Aorta (tissue), 5 donors: ENCODE results near the gene ERCC8. TPM values are rescaled to one million over a fixed set of nuclear protein-coding genes. Genes with fewer than 3 reads are reported as not detected.
"Not testable (repeated sequence)": the region's sequence is repeated elsewhere in the genome, so short reads cannot be mapped to it uniquely, and the experiment has no call there.

ENCODE experiments used
- ATAC-seq: fragments of 200-7000 bp; cut with Tn5 transposase; one replicate; pipeline ENCODE4 v1.9.1; 2022; ENCODE audit warnings: moderate library complexity; ENCODE audit not compliant: low FRiP score
- DNase-seq, 2 donors: peaks; one replicate each; pipeline ENCODE4 v3.0.0-alpha.2; 2020
- H3K27ac ChIP-seq, 2 donors: one replicate each; pipeline ENCODE4 v1.5.1; 2013; ENCODE audit warnings: low read length in 2 of 2, mild to moderate bottlenecking in 2 of 2, moderate library complexity in 2 of 2, control low read depth in 1 of 2, inconsistent platforms in 1 of 2, low read depth in 1 of 2
- H3K27me3 ChIP-seq, 2 donors: one replicate each; pipeline ENCODE4 v1.6.1; 2013; ENCODE audit warnings: control low read depth in 1 of 2, low read length in 1 of 2, mild to moderate bottlenecking in 1 of 2, moderate library complexity in 1 of 2; ENCODE audit not compliant: insufficient read depth in 2 of 2, control insufficient read depth in 1 of 2
- H3K36me3 ChIP-seq, 2 donors: one replicate each; pipeline ENCODE4 v1.6.1; 2013; ENCODE audit warnings: control low read depth in 1 of 2, low read length in 1 of 2, mild to moderate bottlenecking in 1 of 2; ENCODE audit not compliant: insufficient read depth in 2 of 2, control insufficient read depth in 1 of 2
- H3K4me1 ChIP-seq, 2 donors: one replicate each; pipeline ENCODE4 v1.6.1; 2013; ENCODE audit warnings: low read length in 2 of 2, control low read depth in 1 of 2, mild to moderate bottlenecking in 1 of 2, moderate library complexity in 1 of 2; ENCODE audit not compliant: insufficient read depth in 2 of 2, control insufficient read depth in 1 of 2
- H3K4me3 ChIP-seq, 2 donors: one replicate each; pipeline ENCODE4 v1.5.1; 2013; ENCODE audit warnings: low read length in 2 of 2, control low read depth in 1 of 2, mild to moderate bottlenecking in 1 of 2
- H3K9me3 ChIP-seq: one replicate; pipeline ENCODE4 v1.6.1; 2013; ENCODE audit warnings: mild to moderate bottlenecking, low read length; ENCODE audit not compliant: control insufficient read depth
- WGBS, 2 donors: extraction: QIAGEN DNeasy Blood & Tissue Kit; methylation state at CpG; one replicate each; pipeline ENCODE4 v1.1.7; 2013; 5-methylcytosine and 5-hydroxymethylcytosine counted together
- intact Hi-C, 2 donors: fragments of 100-400 bp; cut with DNase I; formaldehyde crosslinking; loops; one replicate each; pipeline versions ENCODE4 v1.14.2 to v1.15.0; 2022
- polyA plus RNA-seq, 2 donors: library from polyadenylated mRNA; stranded (reverse); fragments of 200-250 nt; gene quantifications; one replicate each; pipeline ENCODE4 v1.2.3, GENCODE V29; 2013
- total RNA-seq, 2 donors: library from RNA; stranded (reverse); fragmentation: NEBNext Ultra II Directional; extraction: Animal tissue kit (Norgen Biotek cat#: 25700); gene quantifications; one replicate each; pipeline ENCODE4 v1.2.1, GENCODE V29; 2021
- donor health status: healthy with polysubstance abuse.
- donor health status: Bipolar disorder and iron deficiency.
- donor health status: DM: no; HTN: no; CAD: no.
- donor health status: DM: no; HTN: no; CAD: no.
- donor health status: DM: yes; HTN: yes; CAD: no.

ERCC8 gene
- total and polyA plus RNA-seq, 4 donors = 6.8 to 10.4 (median 8.4) TPM

- Histone ChIP-seq H3K4me1 (no peaks in the 10 kb centered on the region), H3K4me3 (no peak overlapping the region), H3K27me3 (no peaks in the 10 kb centered on the region), H3K9me3 (no peaks in the 10 kb centered on the region), H3K36me3 (no peaks in the 10 kb centered on the region), H3K27ac (no peak overlapping the region)
- DNase-seq (no peak), ATAC-seq (no peak)
- WGBS, 2 donors = 83 to 85% methylated on average over 2 of the region's 2 CpGs
- intact Hi-C loops = no loop called here
Observed at GRCh38 chr5:60891667-60892066, 53.2 kb downstream of the ERCC8 start.

- ATAC-seq (no peak), DNase-seq (no peak)
- Histone ChIP-seq H3K27ac (no peak overlapping the region), H3K9me3 (peaks cover 1% of the 10 kb centered on the region), H3K27me3 (no peaks in the 10 kb centered on the region), H3K4me3 (no peak overlapping the region), H3K36me3 (no peaks in the 10 kb centered on the region), H3K4me1 (no peaks in the 10 kb centered on the region)
- 67 to 95% methylated on average over 2 of the region's 2 CpGs for whole genome bisulfite sequencing, 2 donors
- intact Hi-C loops = no loop called here
Observed at GRCh38 chr5:60888359-60889061, 56.4 kb downstream of the ERCC8 start.

GRCh38 chr5:60887746-60888145, 57.1 kb downstream of the ERCC8 start:
- no peak for ATAC-seq
- 85 to 86% methylated on average over 2 of the region's 2 CpGs for WGBS, 2 donors
- Histone ChIP-seq H3K27ac (no peak overlapping the region), H3K4me3 (no peak overlapping the region), H3K4me1 (no peaks in the 10 kb centered on the region), H3K9me3 (peaks cover 1% of the 10 kb centered on the region), H3K36me3 (no peaks in the 10 kb centered on the region), H3K27me3 (no peaks in the 10 kb centered on the region)
- intact Hi-C loops = no loop called here
- DNase-seq = no peak

DNA sequence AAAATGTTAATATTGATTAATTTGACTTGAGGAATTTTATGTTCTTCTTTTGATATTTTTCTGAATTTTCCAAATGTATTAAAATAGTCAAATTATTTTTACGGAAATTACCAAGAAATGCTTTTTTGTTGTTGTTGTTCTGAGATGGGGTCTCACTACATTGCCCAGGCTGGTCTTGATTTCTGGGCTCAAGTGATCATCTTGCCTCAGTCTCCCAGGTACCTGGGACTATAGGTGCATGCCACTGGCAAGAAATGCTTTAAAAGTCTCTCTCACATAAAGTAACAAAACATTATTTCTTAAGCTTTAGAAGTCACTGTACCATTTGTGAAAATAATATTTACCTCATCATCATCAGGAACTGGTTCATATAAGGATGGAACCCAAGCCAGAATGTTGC, 57.8 kb downstream of the ERCC8 start:
- intact Hi-C loops = no loop called here
- H3K27me3 ChIP-seq = no peaks in the 10 kb centered on the region
- H3K4me1 ChIP-seq = no peaks in the 10 kb centered on the region
- 95 to 97% methylated on average over 1 of the region's 1 CpG for WGBS, 2 donors
- no peak overlapping the region for H3K4me3 ChIP-seq
- ATAC-seq = no peak
- no peak overlapping the region for H3K27ac ChIP-seq
- H3K9me3 ChIP-seq = peaks cover 1% of the 10 kb centered on the region
- DNase-seq = no peak
- H3K36me3 ChIP-seq = no peaks in the 10 kb centered on the region

GRCh38 chr5:60886158-60886557, 58.7 kb downstream of the ERCC8 start:
- Histone ChIP-seq H3K27me3 (no peaks in the 10 kb centered on the region), H3K27ac (no peak overlapping the region), H3K9me3 (peaks cover 1% of the 10 kb centered on the region), H3K4me3 (no peak overlapping the region), H3K4me1 (no peaks in the 10 kb centered on the region), H3K36me3 (no peaks in the 10 kb centered on the region)
- no peak for DNase-seq
- no peak for ATAC-seq
- intact Hi-C loops = no loop called here
- WGBS, 2 donors = 84 to 97% methylated on average over 5 of the region's 5 CpGs

DNA sequence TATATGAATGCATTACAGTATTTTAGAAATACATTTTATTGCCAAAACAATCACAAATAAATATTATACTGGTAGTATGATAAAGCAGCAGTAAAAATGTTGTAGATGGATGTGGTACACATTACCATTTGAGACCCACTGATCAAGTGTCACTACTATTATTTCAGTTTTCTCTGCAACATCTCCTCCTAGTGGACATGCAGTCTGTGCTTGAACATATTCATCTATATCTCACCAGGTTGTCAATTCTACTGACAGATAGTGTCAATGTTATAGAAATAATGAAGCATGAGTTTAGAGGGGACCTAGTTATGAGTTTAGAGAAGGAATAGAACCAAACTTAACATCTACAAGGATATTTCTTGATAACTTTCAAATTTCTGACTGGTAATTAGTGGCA, 61.6 kb downstream of the ERCC8 start:
- no peak overlapping the region for H3K4me3 ChIP-seq
- DNase-seq (no peak), ATAC-seq (no peak)
- no peak overlapping the region for H3K27ac ChIP-seq
- H3K9me3 ChIP-seq = peaks cover 3% of the 10 kb centered on the region
- no peaks in the 10 kb centered on the region for H3K36me3 ChIP-seq
- no peaks in the 10 kb centered on the region for H3K27me3 ChIP-seq
- intact Hi-C loops = no loop called here
- no peaks in the 10 kb centered on the region for H3K4me1 ChIP-seq

DNA sequence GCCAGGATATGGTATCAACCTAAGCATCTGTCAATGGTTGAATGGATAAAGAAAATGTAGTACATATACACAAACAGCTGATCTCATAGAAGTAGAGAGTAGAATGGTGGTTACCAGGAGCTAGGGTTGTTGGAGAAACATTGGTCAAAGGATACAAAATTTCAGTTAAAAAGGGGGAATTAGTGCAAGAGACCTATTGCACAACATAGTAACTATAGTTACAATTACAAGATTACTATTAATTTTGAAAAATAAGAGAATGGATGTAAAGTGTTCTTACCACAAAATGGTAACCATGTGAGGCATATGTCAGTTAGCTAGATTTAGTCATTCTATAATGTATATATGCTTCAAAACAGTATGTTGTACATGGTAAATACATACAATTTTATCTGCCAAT, 72.0 kb downstream of the ERCC8 start:
- intact Hi-C loops = no loop called here
- H3K27me3 ChIP-seq = no peaks in the 10 kb centered on the region
- DNase-seq (no peak), ATAC-seq (no peak)
- H3K9me3 ChIP-seq = no peaks in the 10 kb centered on the region
- no peaks in the 10 kb centered on the region for H3K36me3 ChIP-seq
- no peaks in the 10 kb centered on the region for H3K4me1 ChIP-seq
- no peak overlapping the region for H3K27ac ChIP-seq
- no peak overlapping the region for H3K4me3 ChIP-seq

- ATAC-seq = no peak
- Histone ChIP-seq H3K4me3 (no peak overlapping the region), H3K9me3 (no peaks in the 10 kb centered on the region), H3K36me3 (no peaks in the 10 kb centered on the region), H3K27ac (no peak overlapping the region), H3K27me3 (no peaks in the 10 kb centered on the region), H3K4me1 (no peaks in the 10 kb centered on the region)
- DNase-seq = no peak
- WGBS, 2 donors = 79 to 99% methylated on average over 3 of the region's 3 CpGs
- intact Hi-C loops = no loop called here
Observed at GRCh38 chr5:60870857-60871256, 74.0 kb downstream of the ERCC8 start.

DNA sequence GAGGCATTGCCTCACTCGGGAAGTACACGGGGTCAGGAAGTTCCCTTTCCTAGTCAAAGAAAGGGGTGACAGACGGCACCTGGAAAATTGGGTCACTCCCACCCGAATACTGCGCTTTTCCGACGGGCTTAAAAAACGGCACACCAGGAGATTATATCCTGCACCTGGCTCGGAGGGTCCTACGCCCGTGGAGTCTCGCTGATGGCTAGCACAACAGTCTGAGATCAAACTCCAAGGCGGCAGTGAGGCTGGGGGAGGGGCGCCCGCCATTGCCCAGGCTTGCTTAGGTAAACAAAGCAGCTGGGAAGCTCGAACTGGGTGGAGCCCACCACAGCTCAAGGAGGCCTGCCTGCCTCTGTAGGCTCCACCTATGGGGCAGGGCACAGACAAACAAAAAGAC, 84.3 kb downstream of the ERCC8 start:
- H3K4me1 ChIP-seq, H3K4me3 ChIP-seq, H3K27ac ChIP-seq, ATAC-seq, intact Hi-C loops, H3K27me3 ChIP-seq, DNase-seq, H3K9me3 ChIP-seq, H3K36me3 ChIP-seq: not testable (repeated sequence)
- WGBS, 2 donors = 92 to 93% methylated on average over 11 to 16 of the region's 16 CpGs
